H9 (cell line): ENCODE data around the gene PPIL3. TPM values are rescaled to one million over a fixed set of nuclear protein-coding genes. Genes with fewer than 3 reads are reported as not detected.

ENCODE experiments used
- DNase-seq: peaks from one replicate; pipeline ENCODE4 v3.0.0-alpha.2; 2017
- H2AFZ ChIP-seq: one replicate; pipeline ENCODE4 v1.6.1; 2013; ENCODE audit warnings: mild to moderate bottlenecking, low read length, control low read depth, moderate library complexity
- H2AK5ac ChIP-seq: 2 replicates; pipeline ENCODE4 v1.6.1; 2013; ENCODE audit warnings: low read length, control low read depth, mixed read lengths; ENCODE audit not compliant: insufficient read length
- H2BK120ac ChIP-seq: one replicate; pipeline ENCODE4 v1.6.1; 2013; ENCODE audit warnings: low read depth, mild to moderate bottlenecking, low read length, control low read depth, inconsistent platforms; ENCODE audit not compliant: poor library complexity, severe bottlenecking
- H2BK12ac ChIP-seq: 2 replicates; pipeline ENCODE4 v1.6.1; 2013; ENCODE audit warnings: low read length, control low read depth, mixed read lengths, low read depth; ENCODE audit not compliant: insufficient read length
- H2BK15ac ChIP-seq: 2 replicates; pipeline ENCODE4 v1.6.1; 2013; ENCODE audit warnings: low read depth, low read length, control low read depth
- H2BK20ac ChIP-seq: one replicate; pipeline ENCODE4 v1.6.1; 2013; ENCODE audit warnings: low read depth, mild to moderate bottlenecking, low read length, control low read depth, inconsistent platforms; ENCODE audit not compliant: poor library complexity, severe bottlenecking
- H2BK5ac ChIP-seq: 2 replicates; pipeline ENCODE4 v1.6.1; 2013; ENCODE audit warnings: low read length, control low read depth, mixed read lengths; ENCODE audit not compliant: insufficient read length
- H3K14ac ChIP-seq: 2 replicates; pipeline ENCODE4 v1.6.1; 2013; ENCODE audit warnings: low read length, control low read depth; ENCODE audit not compliant: insufficient read depth
- H3K18ac ChIP-seq: 2 replicates; pipeline ENCODE4 v1.6.1; 2013; ENCODE audit warnings: low read depth, mild to moderate bottlenecking, mixed read lengths, low read length, control low read depth; ENCODE audit not compliant: insufficient read length
- H3K23ac ChIP-seq: 2 replicates; pipeline ENCODE4 v1.6.1; 2013; ENCODE audit warnings: low read length, control low read depth, mixed read lengths, low read depth; ENCODE audit not compliant: insufficient read length
- H3K23me2 ChIP-seq: 2 replicates; pipeline ENCODE4 v1.6.1; 2013; ENCODE audit warnings: low read depth, mild to moderate bottlenecking, mixed read lengths, low read length, control low read depth; ENCODE audit not compliant: insufficient read length, poor library complexity, severe bottlenecking
- H3K27ac ChIP-seq: 2 replicates; pipeline ENCODE4 v1.5.1; 2013; ENCODE audit warnings: low read length, control low read depth, mixed read lengths, low read depth; ENCODE audit not compliant: insufficient read length
- H3K27me3 ChIP-seq: 2 replicates; pipeline ENCODE4 v1.6.1; 2013; ENCODE audit warnings: low read length, control low read depth, inconsistent platforms; ENCODE audit not compliant: insufficient read depth
- H3K4ac ChIP-seq: 2 replicates; pipeline ENCODE4 v1.6.1; 2013; ENCODE audit warnings: low read depth, mild to moderate bottlenecking, control low read depth, inconsistent platforms, low read length, moderate library complexity
- H3K4me1 ChIP-seq: 2 replicates; pipeline ENCODE4 v1.6.1; 2013; ENCODE audit warnings: low read length, control low read depth, inconsistent platforms; ENCODE audit not compliant: insufficient read depth
- H3K4me2 ChIP-seq: 2 replicates; pipeline ENCODE4 v1.6.1; 2013; ENCODE audit warnings: low read length, control low read depth, mixed read lengths; ENCODE audit not compliant: insufficient read length, insufficient read depth
- H3K56ac ChIP-seq: 2 replicates; pipeline ENCODE4 v1.6.1; 2013; ENCODE audit warnings: low read depth, mild to moderate bottlenecking, mixed read lengths, low read length, control low read depth; ENCODE audit not compliant: insufficient read length
- H3K79me1 ChIP-seq: 2 replicates; pipeline ENCODE4 v1.6.1; 2013; ENCODE audit warnings: low read depth, mild to moderate bottlenecking, moderate library complexity, low read length, control low read depth, inconsistent platforms; ENCODE audit not compliant: insufficient read depth, poor library complexity, severe bottlenecking
- H3K79me2 ChIP-seq: 2 replicates; pipeline ENCODE4 v1.6.1; 2013; ENCODE audit warnings: low read length, control low read depth, inconsistent platforms; ENCODE audit not compliant: insufficient read depth
- H3K9ac ChIP-seq: 2 replicates; pipeline ENCODE4 v1.6.1; 2013; ENCODE audit warnings: low read length, control low read depth, mixed read lengths; ENCODE audit not compliant: insufficient read length; ENCODE audit errors: extremely low read depth
- H3K9me3 ChIP-seq: one replicate; pipeline ENCODE4 v1.6.1; 2013; ENCODE audit warnings: low read depth, low read length, inconsistent platforms; ENCODE audit not compliant: control insufficient read depth
- H3T11ph ChIP-seq: one replicate; pipeline ENCODE4 v1.6.1; 2013; ENCODE audit warnings: mild to moderate bottlenecking, low read length, control low read depth, inconsistent platforms
- H4K20me1 ChIP-seq: one replicate; pipeline ENCODE4 v1.6.1; 2013; ENCODE audit not compliant: control insufficient read depth, insufficient read length, insufficient read depth
- H4K5ac ChIP-seq: 2 replicates; pipeline ENCODE4 v1.6.1; 2013; ENCODE audit warnings: low read depth, mild to moderate bottlenecking, mixed read lengths, low read length, control low read depth; ENCODE audit not compliant: insufficient read length
- H4K8ac ChIP-seq: replicated peaks from 2 replicates; pipeline ENCODE4 v1.6.1; 2013; ENCODE audit warnings: low read length, control low read depth, mixed read lengths, low read depth; ENCODE audit not compliant: insufficient read length
- H4K91ac ChIP-seq: 2 replicates; pipeline ENCODE4 v1.6.1; 2013; ENCODE audit warnings: low read depth, mild to moderate bottlenecking, moderate library complexity, mixed read lengths, low read length, control low read depth; ENCODE audit not compliant: insufficient read length
- H3K27ac Mint-ChIP-seq, 3 experiments: 2 replicates in 2 of 3; 3 replicates in 1 of 3; pipeline ENCODE4 v1.8.0; 2020 to 2021; ENCODE audit warnings: mixed read lengths in 3 of 3, mild to moderate bottlenecking in 1 of 3, moderate library complexity in 1 of 3
- H3K27me3 Mint-ChIP-seq: 2 replicates; pipeline ENCODE4 v1.8.0; 2021; ENCODE audit warnings: low read depth, mild to moderate bottlenecking, moderate library complexity, mixed read lengths
- H3K36me3 Mint-ChIP-seq, 3 experiments: 2 replicates in 2 of 3; 3 replicates in 1 of 3; pipeline ENCODE4 v1.8.0; 2020 to 2021; ENCODE audit warnings: low read depth in 3 of 3, mixed read lengths in 3 of 3; ENCODE audit not compliant: insufficient read depth in 1 of 3
- H3K4me1 Mint-ChIP-seq, 2 experiments: 2 replicates each; pipeline ENCODE4 v1.8.0; 2020; ENCODE audit warnings: mixed read lengths in 2 of 2
- H3K4me3 Mint-ChIP-seq, 2 experiments: 2 replicates in 1 of 2; 3 replicates in 1 of 2; pipeline ENCODE4 v1.8.0; 2020 to 2021; ENCODE audit warnings: mild to moderate bottlenecking in 2 of 2, mixed read lengths in 2 of 2, moderate library complexity in 1 of 2
- H3K9me3 Mint-ChIP-seq, 2 experiments: 2 replicates in 1 of 2; 3 replicates in 1 of 2; pipeline ENCODE4 v1.8.0; 2020; ENCODE audit warnings: mild to moderate bottlenecking in 2 of 2, mixed read lengths in 2 of 2, moderate library complexity in 1 of 2
- WGBS: extraction: QIAGEN DNeasy Blood & Tissue Kit; methylation state at CpG from one replicate; pipeline ENCODE4 v1.1.7; 2013; ENCODE audit warnings: missing lambda C conversion rate, low lambda C conversion rate, mixed read lengths; ENCODE audit not compliant: insufficient read length; ENCODE audit errors: extremely low coverage; 5-methylcytosine and 5-hydroxymethylcytosine counted together
- total RNA-seq: library from RNA; stranded (reverse); gene quantifications from 2 replicates; pipeline ENCODE4 v1.2.1, GENCODE V29; 2021
- TF ChIP-seq, protein P1 (sequence below): fragments of 200-600 bp; sonication (generic); conservative IDR thresholded peaks from 3 replicates; pipeline ENCODE4 v1.8.0; 2021; ENCODE audit warnings: antibody characterized with exemption, mild to moderate bottlenecking

Gene PPIL3
- total RNA-seq, 1 experiment from 2014 or later: 63.4 TPM

DNA sequence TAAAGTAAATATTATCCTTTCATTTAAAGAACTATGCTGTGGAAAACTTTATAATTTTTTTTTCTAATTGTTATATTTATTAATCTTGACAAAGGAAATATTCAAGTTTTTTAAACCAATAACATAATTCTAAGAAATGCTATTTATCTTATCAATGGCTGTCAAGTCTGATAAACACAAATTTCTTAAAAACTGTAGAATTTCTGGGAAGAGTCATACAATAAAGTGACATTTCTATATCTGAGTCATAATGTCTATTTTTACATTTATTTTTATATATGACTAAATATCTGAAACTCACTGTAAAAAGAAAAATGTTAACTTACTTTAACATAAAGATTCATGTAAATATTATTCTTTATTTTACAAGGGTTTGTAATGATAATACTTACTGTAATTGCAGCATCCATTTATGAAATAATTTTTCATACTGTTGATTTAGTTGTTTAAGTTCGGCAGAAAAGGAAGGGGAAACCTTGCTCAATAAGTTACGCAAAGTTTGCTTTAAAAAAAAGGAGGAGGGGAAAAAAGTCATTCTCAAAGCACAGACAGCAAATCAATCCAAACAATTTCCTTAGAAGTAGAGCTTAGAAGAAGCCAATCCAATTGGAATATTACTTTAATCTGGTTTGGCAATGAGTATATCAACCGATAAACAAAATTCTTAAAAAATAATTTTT, 42.2 kb upstream of the PPIL3 start:
- Histone ChIP-seq H2BK12ac (no peak overlapping the region), H3K79me2 (no peaks in the 10 kb centered on the region), H2AFZ (no peak overlapping the region), H3K27ac (no peak overlapping the region), H3K14ac (no peak overlapping the region), H3K23ac (no peak overlapping the region), H2BK20ac (no peak overlapping the region), H3K18ac (no peak overlapping the region), H3K23me2 (no peaks in the 10 kb centered on the region), H3K56ac (no peak overlapping the region), H4K8ac (no peak overlapping the region), H3K4me1 (no peaks in the 10 kb centered on the region), H4K20me1 (no peaks in the 10 kb centered on the region), H2BK120ac (no peak overlapping the region), H3K4ac (no peak overlapping the region), H4K91ac (no peak overlapping the region), H3K79me1 (no peaks in the 10 kb centered on the region), H3K9me3 (no peaks in the 10 kb centered on the region), H3K9ac (no peak overlapping the region), H3T11ph (no peak overlapping the region), H2BK5ac (no peak overlapping the region), H3K4me2 (no peak overlapping the region), H2BK15ac (no peak overlapping the region), H4K5ac (no peak overlapping the region), H3K27me3 (no peaks in the 10 kb centered on the region), H2AK5ac (no peak overlapping the region)
- Mint-ChIP-seq H3K36me3 (peaks cover 22 to 55% (median 42%) of the 10 kb centered on the region in 3 experiments; a peak in 6 of 7 replicates), H3K27me3 (no peaks in the 10 kb centered on the region), H3K4me1 (no peaks in the 10 kb centered on the region), H3K9me3 (no peaks in the 10 kb centered on the region), H3K4me3 (no peak overlapping the region), H3K27ac (no peak overlapping the region)
- TF ChIP-seq, protein P1, sequence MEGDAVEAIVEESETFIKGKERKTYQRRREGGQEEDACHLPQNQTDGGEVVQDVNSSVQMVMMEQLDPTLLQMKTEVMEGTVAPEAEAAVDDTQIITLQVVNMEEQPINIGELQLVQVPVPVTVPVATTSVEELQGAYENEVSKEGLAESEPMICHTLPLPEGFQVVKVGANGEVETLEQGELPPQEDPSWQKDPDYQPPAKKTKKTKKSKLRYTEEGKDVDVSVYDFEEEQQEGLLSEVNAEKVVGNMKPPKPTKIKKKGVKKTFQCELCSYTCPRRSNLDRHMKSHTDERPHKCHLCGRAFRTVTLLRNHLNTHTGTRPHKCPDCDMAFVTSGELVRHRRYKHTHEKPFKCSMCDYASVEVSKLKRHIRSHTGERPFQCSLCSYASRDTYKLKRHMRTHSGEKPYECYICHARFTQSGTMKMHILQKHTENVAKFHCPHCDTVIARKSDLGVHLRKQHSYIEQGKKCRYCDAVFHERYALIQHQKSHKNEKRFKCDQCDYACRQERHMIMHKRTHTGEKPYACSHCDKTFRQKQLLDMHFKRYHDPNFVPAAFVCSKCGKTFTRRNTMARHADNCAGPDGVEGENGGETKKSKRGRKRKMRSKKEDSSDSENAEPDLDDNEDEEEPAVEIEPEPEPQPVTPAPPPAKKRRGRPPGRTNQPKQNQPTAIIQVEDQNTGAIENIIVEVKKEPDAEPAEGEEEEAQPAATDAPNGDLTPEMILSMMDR: no peak
- no CpG with 5 or more reads among the region's 3 CpGs for WGBS
- no peak for DNase-seq
